HepG2 (cell line): ENCODE data around the gene BCAS4. TPM values are rescaled to one million over a fixed set of nuclear protein-coding genes. Genes with fewer than 3 reads are reported as not detected.

Experiments used
- KDM1A ChIP-seq: IDR thresholded peaks from 2 replicates; pipeline ENCODE4 v1.6.1; 2016; ENCODE audit warnings: missing compliant biosample characterization
- MYPOP ChIP-seq: sonication (generic); formaldehyde crosslinking; IDR thresholded peaks from 2 replicates; pipeline ENCODE4 v1.8.1; 2023; ENCODE audit warnings: mild to moderate bottlenecking, moderate library complexity, missing genetic modification reagents
- PITX1 ChIP-seq: sonication (generic); formaldehyde crosslinking; IDR thresholded peaks from 2 replicates; pipeline ENCODE4 v1.5.1; 2020; ENCODE audit warnings: mild to moderate bottlenecking, missing genetic modification reagents
- ZNF280D ChIP-seq: sonication (generic); formaldehyde crosslinking; IDR thresholded peaks from 2 replicates; pipeline ENCODE4 v1.5.1; 2020; ENCODE audit warnings: mild to moderate bottlenecking, missing genetic modification reagents
- ZNF292 ChIP-seq: sonication (generic); formaldehyde crosslinking; IDR thresholded peaks from 2 replicates; pipeline ENCODE4 v1.8.1; 2022; ENCODE audit warnings: mild to moderate bottlenecking, low read depth, missing genetic modification reagents, borderline replicate concordance
- ZNF362 ChIP-seq: sonication (generic); formaldehyde crosslinking; IDR thresholded peaks from 2 replicates; pipeline ENCODE4 v1.4.0; 2020; ENCODE audit warnings: missing genetic modification reagents, mild to moderate bottlenecking, borderline replicate concordance
- polyA plus RNA-seq, 8 experiments: library from polyadenylated mRNA; depleted of rRNA in 3 of 8; stranded (reverse) in 7 of 8; unstranded in 1 of 8; fragments of >200 nt; fragmentation: Illumina TruSeq in 4 of 8; extraction: Trizol in 4 of 8; gene quantifications; 2 replicates each; pipeline versions ENCODE4 v1.2.1 to v1.2.3, GENCODE V29; 2011 to 2016; ENCODE audit warnings: low read depth in 4 of 8, missing spikeins in 1 of 8, mixed read lengths in 1 of 8; ENCODE audit not compliant: insufficient read depth in 1 of 8
- total RNA-seq, 5 experiments: library from RNA; depleted of rRNA; stranded (reverse); fragments of >200 nt; fragmentation: Illumina TruSeq; extraction: Trizol; gene quantifications; 2 replicates each; pipeline ENCODE4 v1.2.3, GENCODE V29; 2016; ENCODE audit warnings: low read depth in 1 of 5

Gene BCAS4
- total and polyA plus RNA-seq, 2 of the 13 experiments (the other 11 are each of a cell fraction or from before 2014, with no cell fraction given), result 7.2 to 8.0 TPM

- 0 out of 2 replicates have a peak, but pooled peaks have one; percentile 44 for TF ChIP-seq ZNF280D (CRISPR knock-in tag)
- 0 out of 2 replicates have a peak, but pooled peaks have one; percentile 42 for TF ChIP-seq ZNF292 (CRISPR knock-in tag)
- TF ChIP-seq KDM1A (CRISPR knock-in tag), result 0 out of 2 replicates have a peak, but pooled peaks have one; percentile 28
- TF ChIP-seq ZNF362 (CRISPR knock-in tag), result peak; percentile 89
- TF ChIP-seq PITX1 (CRISPR knock-in tag), result peak; percentile 44; the same call in 1 of the 2 replicates
- 0 out of 2 replicates have a peak, but pooled peaks have one; percentile 39 for TF ChIP-seq MYPOP (CRISPR knock-in tag)
Measured at GRCh38 chr20:50793575-50794016, 1.3 kb upstream of the BCAS4 start (continued).
